Prostate gland (tissue), 2 donors: ENCODE results near the gene PAQR7. TPM values are rescaled to one million over a fixed set of nuclear protein-coding genes. Genes with fewer than 3 reads are reported as not detected.

Source experiments
- DNase-seq: peaks from one replicate; pipeline ENCODE4 v3.0.0-alpha.2; 2019; ENCODE audit warnings: low spot score
- H3K27ac ChIP-seq, 2 donors: fragments of 200-600 bp; sonication (generic); 2 replicates each; pipeline ENCODE4 v1.5.1; 2017 to 2019
- H3K27me3 ChIP-seq: fragments of 200-600 bp; sonication (generic); replicated peaks from 2 replicates; pipeline ENCODE4 v1.5.1; 2019; ENCODE audit not compliant: insufficient read depth
- H3K36me3 ChIP-seq, 2 donors: fragments of 200-600 bp; sonication (generic); 1 replicate in 1 of 2; 2 replicates in 1 of 2; pipeline versions ENCODE4 v1.5.1 to v1.8.1; 2017 to 2019
- H3K4me1 ChIP-seq: fragments of 200-600 bp; sonication (generic); replicated peaks from 2 replicates; pipeline ENCODE4 v1.5.1; 2019
- H3K4me3 ChIP-seq, 2 donors: fragments of 200-600 bp; sonication (generic); 2 replicates each; pipeline ENCODE4 v1.5.1; 2017 to 2019
- H3K9me3 ChIP-seq: fragments of 200-600 bp; sonication (generic); 2 replicates; pipeline ENCODE4 v1.5.1; 2017
- POLR2A ChIP-seq: fragments of 450-650 bp; IDR thresholded peaks from one replicate; pipeline ENCODE4 v1.6.1; 2016; ENCODE audit warnings: antibody characterized with exemption, mild to moderate bottlenecking
- POLR2AphosphoS5 ChIP-seq: sonication (generic); formaldehyde crosslinking; IDR thresholded peaks from one replicate; pipeline ENCODE4 v1.6.1; 2017; ENCODE audit warnings: antibody characterized with exemption
- WGBS: methylation state at CpG from one replicate; pipeline ENCODE4 v1.1.5; 2018; 5-methylcytosine and 5-hydroxymethylcytosine counted together
- intact Hi-C: fragments of 100-400 bp; cut with DNase I; formaldehyde crosslinking; loops from one replicate; pipeline ENCODE4 v1.14.2; 2022
- total RNA-seq, 2 donors: library from RNA; depleted of rRNA; stranded (reverse); fragments of >200 nt; gene quantifications; one replicate each; pipeline ENCODE4 v1.1.0, GENCODE V29; 2016
- TF ChIP-seq, protein P1 (sequence below), 4 experiments: fragments of 200-600 bp in 2 of 4; fragments of 450-650 bp in 2 of 4; sonication (generic) in 2 of 4; IDR thresholded peaks; 1 replicate in 3 of 4; 2 replicates in 1 of 4; pipeline ENCODE4 v1.5.1; 2016 to 2019; ENCODE audit warnings: antibody characterized with exemption in 4 of 4, mild to moderate bottlenecking in 2 of 4, moderate library complexity in 2 of 4

Gene PAQR7
- total RNA-seq, 2 donors from 2014 or later: 7.8 to 74.0 TPM

- Histone ChIP-seq H3K4me3 (no peak overlapping the region), H3K36me3 (no peaks in the 10 kb centered on the region), H3K9me3 (no peaks in the 10 kb centered on the region), H3K4me1 (peaks cover 10% of the 10 kb centered on the region), H3K27ac (peak overlapping the region in 1 of 2 donors; percentile 36), H3K27me3 (no peaks in the 10 kb centered on the region)
- 30% methylated on average over 5 of the region's 5 CpGs for WGBS
- peak; percentile 52 for TF ChIP-seq POLR2AphosphoS5
- no peak for TF ChIP-seq POLR2A
- DNase-seq: peak; percentile 64
- intact Hi-C loops: no loop called here
Measured at GRCh38 chr1:25871086-25871703, 4.3 kb downstream of the PAQR7 start.

DNA sequence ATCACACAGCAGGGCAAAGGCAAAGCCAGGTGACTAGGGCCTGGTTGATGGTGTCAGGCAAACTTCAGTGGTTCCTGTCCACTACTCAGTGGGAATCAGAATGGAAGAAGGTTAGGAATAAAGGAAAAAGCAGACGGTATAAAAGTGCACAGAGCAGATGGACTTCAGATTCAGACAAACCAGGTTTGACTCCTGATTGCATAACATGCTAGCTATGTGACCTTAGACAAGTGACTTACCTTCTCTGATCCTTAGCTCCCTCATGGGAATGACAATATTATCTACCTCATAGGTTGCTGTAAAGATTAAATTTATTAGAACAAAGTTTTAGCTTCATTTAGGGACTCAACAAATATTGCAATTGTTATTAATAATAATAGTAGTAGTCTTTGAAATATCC, 4.9 kb downstream of the PAQR7 start:
- 83% methylated on average over 1 of the region's 1 CpG for WGBS
- H3K4me3 ChIP-seq: no peak overlapping the region
- no peak for DNase-seq
- H3K9me3 ChIP-seq: no peaks in the 10 kb centered on the region
- no peaks in the 10 kb centered on the region for H3K27me3 ChIP-seq
- peaks cover 10% of the 10 kb centered on the region for H3K4me1 ChIP-seq
- H3K36me3 ChIP-seq: no peaks in the 10 kb centered on the region
- H3K27ac ChIP-seq: peak overlapping the region in 1 of 2 donors; percentile 36
- TF ChIP-seq, protein P1, sequence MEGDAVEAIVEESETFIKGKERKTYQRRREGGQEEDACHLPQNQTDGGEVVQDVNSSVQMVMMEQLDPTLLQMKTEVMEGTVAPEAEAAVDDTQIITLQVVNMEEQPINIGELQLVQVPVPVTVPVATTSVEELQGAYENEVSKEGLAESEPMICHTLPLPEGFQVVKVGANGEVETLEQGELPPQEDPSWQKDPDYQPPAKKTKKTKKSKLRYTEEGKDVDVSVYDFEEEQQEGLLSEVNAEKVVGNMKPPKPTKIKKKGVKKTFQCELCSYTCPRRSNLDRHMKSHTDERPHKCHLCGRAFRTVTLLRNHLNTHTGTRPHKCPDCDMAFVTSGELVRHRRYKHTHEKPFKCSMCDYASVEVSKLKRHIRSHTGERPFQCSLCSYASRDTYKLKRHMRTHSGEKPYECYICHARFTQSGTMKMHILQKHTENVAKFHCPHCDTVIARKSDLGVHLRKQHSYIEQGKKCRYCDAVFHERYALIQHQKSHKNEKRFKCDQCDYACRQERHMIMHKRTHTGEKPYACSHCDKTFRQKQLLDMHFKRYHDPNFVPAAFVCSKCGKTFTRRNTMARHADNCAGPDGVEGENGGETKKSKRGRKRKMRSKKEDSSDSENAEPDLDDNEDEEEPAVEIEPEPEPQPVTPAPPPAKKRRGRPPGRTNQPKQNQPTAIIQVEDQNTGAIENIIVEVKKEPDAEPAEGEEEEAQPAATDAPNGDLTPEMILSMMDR (IDR thresholded peaks at IDR 0.05): no peak
- TF ChIP-seq POLR2A (no peak), POLR2AphosphoS5 (no peak)
- intact Hi-C loops: no loop called here

DNA sequence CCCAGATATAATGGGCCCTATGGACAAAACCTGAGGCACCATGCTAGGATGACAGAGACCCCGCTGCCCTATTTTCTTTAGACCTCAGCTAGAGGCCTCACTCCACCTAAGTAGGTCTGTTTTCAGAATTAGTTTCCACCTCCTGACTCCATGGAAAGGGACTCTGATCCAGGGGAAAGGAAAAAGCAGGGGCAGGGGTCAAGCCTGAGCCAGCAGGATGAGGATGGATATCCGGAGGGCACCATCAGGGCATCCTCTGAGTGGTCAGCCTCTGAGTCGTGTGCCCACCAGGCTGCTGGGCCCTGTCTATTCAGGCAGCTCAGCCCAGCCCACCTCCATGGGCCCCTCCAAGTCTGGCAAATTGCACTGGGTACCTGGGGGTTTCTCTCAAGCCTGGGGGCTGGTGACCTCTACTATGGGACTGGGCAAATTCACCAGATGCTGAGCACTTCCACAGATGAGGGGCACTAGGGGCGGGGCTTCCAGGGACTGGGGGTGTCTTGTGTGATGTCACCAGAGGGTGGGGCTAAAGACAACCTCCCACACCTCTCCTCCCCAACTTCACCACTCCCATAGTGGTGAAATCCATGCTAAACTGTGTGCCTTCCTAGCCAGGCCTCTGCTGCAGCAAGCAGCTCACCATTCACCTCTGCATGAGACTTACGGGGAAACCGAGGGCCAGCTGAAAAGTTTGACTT, 5.5 kb downstream of the PAQR7 start:
- 73% methylated on average over 6 of the region's 6 CpGs for WGBS
- Histone ChIP-seq H3K27ac (peak overlapping the region in 1 of 2 donors; percentile 36), H3K4me3 (no peak overlapping the region), H3K9me3 (no peaks in the 10 kb centered on the region), H3K27me3 (no peaks in the 10 kb centered on the region), H3K4me1 (peaks cover 10% of the 10 kb centered on the region), H3K36me3 (no peaks in the 10 kb centered on the region)
- DNase-seq: no peak
- intact Hi-C loops: no loop called here
- TF ChIP-seq, protein P1 (IDR thresholded peaks at IDR 0.05): no peak
- TF ChIP-seq POLR2A (no peak), POLR2AphosphoS5 (no peak)

DNA sequence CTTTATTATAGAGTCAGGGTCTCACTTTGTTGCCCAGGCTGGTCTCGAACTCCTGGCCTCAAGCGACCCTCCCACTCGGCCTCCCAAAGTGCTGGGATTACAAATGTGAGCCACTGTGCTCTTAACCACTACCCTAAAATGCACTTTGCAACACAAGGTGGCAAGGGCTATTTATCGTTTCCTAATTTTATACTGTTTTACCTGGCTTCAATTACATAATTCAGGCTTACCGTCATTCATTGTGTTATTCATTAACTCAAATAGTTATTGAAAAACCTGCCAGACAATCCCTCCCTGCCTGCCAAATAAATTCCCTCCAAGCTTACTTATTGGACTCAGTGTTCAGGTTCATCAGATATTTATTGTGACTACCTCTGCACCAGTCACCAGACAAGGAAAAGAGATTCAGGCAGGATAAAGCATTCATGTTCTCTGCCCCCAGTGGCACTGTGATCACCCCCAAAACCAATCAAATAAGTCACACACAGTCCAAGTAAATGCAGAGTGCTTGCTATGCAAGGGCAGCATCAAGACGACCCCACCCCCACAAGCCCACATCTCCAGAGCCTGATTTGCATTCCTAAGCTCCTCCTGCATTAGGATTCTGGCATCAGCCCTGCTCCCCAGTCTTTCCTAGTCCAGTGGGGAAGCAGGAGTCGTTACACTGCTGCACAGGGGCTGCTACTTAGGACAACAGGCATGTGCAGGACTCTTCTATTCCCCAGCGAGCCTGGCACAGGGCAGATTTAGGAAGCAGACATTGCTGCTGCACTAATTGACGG, 8.1 kb downstream of the PAQR7 start:
- DNase-seq: peak; percentile 66
- TF ChIP-seq, protein P1 (IDR thresholded peaks at IDR 0.05): no peak
- peak; percentile 75 for TF ChIP-seq POLR2AphosphoS5
- TF ChIP-seq POLR2A: no peak
- no peaks in the 10 kb centered on the region for H3K36me3 ChIP-seq
- H3K27ac ChIP-seq: peak overlapping the region in 1 of 2 donors; percentile 6
- no peaks in the 10 kb centered on the region for H3K4me1 ChIP-seq
- H3K27me3 ChIP-seq: no peaks in the 10 kb centered on the region
- intact Hi-C loops: no loop called here
- no peak overlapping the region for H3K4me3 ChIP-seq
- WGBS: 48% methylated on average over 9 of the region's 9 CpGs
- no peaks in the 10 kb centered on the region for H3K9me3 ChIP-seq

GRCh38 chr1:25866288-25866687, 9.2 kb downstream of the PAQR7 start:
- no peak overlapping the region for H3K27ac ChIP-seq
- H3K9me3 ChIP-seq: no peaks in the 10 kb centered on the region
- no peak overlapping the region for H3K4me3 ChIP-seq
- WGBS: 84% methylated on average over 1 of the region's 1 CpG
- TF ChIP-seq POLR2AphosphoS5: no peak
- TF ChIP-seq, protein P1 (IDR thresholded peaks at IDR 0.05): no peak
- no peak for TF ChIP-seq POLR2A
- H3K4me1 ChIP-seq: no peaks in the 10 kb centered on the region
- no peak for DNase-seq
- no peaks in the 10 kb centered on the region for H3K27me3 ChIP-seq
- intact Hi-C loops: no loop called here
- no peaks in the 10 kb centered on the region for H3K36me3 ChIP-seq
